ENCODE measurements around the gene AKR1D1.
"Not testable (repeated sequence)": the region's sequence is repeated elsewhere in the genome, so short reads cannot be mapped to it uniquely, and the experiment has no call there.

AKR1D1 gene

GRCh38 chr7:138033241-138033640 is 43.0 kb upstream of the AKR1D1 start:
- DNase-seq (ENCODE audit: low read depth) = no peak
- H3K4me3 ChIP-seq (ENCODE audit: low read length) = no peak overlapping the region
- TF ChIP-seq CTCF (conservative IDR thresholded peaks at IDR 0.05; ENCODE audit: low read depth, low read length) = no peak

- TF ChIP-seq CTCF (conservative IDR thresholded peaks at IDR 0.05; ENCODE audit: low read depth, low read length) = no peak
- H3K4me3 ChIP-seq (ENCODE audit: low read length) = no peak overlapping the region
- DNase-seq (ENCODE audit: low read depth) = no peak
Measured at GRCh38 chr7:138036135-138036534, 40.1 kb upstream of the AKR1D1 start.

GRCh38 chr7:138040063-138040462 is 36.2 kb upstream of the AKR1D1 start:
- H3K4me3 ChIP-seq (ENCODE audit: low read length); DNase-seq (ENCODE audit: low read depth): not testable (repeated sequence)

GRCh38 chr7:138044897-138045296 is 31.4 kb upstream of the AKR1D1 start:
- no peak for TF ChIP-seq CTCF (conservative IDR thresholded peaks at IDR 0.05; ENCODE audit: low read depth, low read length)
- DNase-seq (ENCODE audit: low read depth) = no peak

GRCh38 chr7:138047907-138048306 is 28.4 kb upstream of the AKR1D1 start:
- no peak overlapping the region for H3K4me3 ChIP-seq (ENCODE audit: low read length)
- no peak for TF ChIP-seq CTCF (conservative IDR thresholded peaks at IDR 0.05; ENCODE audit: low read depth, low read length)
- no peak for DNase-seq (ENCODE audit: low read depth)

More at GRCh38 chr7:138044897-138045296, 31.4 kb upstream of the AKR1D1 start:
- no peak overlapping the region for H3K4me3 ChIP-seq (ENCODE audit: low read length)

GRCh38 chr7:138049505-138050116 is 26.6 kb upstream of the AKR1D1 start:
- no peak for TF ChIP-seq CTCF (conservative IDR thresholded peaks at IDR 0.05; ENCODE audit: low read depth, low read length)
- no peak for DNase-seq (ENCODE audit: low read depth)
- no peak overlapping the region for H3K4me3 ChIP-seq (ENCODE audit: low read length)

GRCh38 chr7:138051712-138052247 is 24.5 kb upstream of the AKR1D1 start:
- H3K4me3 ChIP-seq (ENCODE audit: low read length); DNase-seq (ENCODE audit: low read depth): not testable (repeated sequence)

GRCh38 chr7:138052696-138053095 is 23.6 kb upstream of the AKR1D1 start:
- TF ChIP-seq CTCF (conservative IDR thresholded peaks at IDR 0.05; ENCODE audit: low read depth, low read length) = no peak
- H3K4me3 ChIP-seq (ENCODE audit: low read length) = no peak overlapping the region
- no peak for DNase-seq (ENCODE audit: low read depth)

GRCh38 chr7:138055698-138056097 is 20.6 kb upstream of the AKR1D1 start:
- not testable (repeated sequence) for DNase-seq (ENCODE audit: low read depth); H3K4me3 ChIP-seq (ENCODE audit: low read length)

Data from retinal pigment epithelial cell (primary cell).